ENCODE results near the gene HLA-DQA2. TPM values are rescaled to one million over a fixed set of nuclear protein-coding genes. Genes with fewer than 3 reads are reported as not detected.
"Not testable (repeated sequence)": the region's sequence is repeated elsewhere in the genome, so short reads cannot be mapped to it uniquely, and the experiment has no call there.

Gene HLA-DQA2
- total RNA-seq, 1 experiment from 2014 or later = not detected

DNA sequence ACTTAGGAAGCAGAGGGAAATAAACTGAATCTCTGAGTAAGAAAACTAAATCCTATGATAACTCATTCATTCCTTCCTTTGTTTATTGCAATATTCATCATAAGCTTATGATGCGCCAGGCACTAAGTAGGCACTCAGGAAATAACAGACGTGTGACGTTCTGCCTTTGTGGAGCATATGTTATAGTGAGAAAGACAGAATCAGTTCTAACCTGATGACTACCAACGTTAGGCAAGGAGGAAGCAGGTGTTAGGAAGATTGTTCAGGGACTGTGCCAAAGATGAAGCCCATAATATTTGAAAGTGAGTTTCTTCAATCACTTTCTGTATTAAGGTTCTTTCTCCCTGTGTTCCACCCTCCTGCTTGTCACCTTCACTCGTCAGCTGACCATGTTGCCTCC, 3.6 kb downstream of the HLA-DQA2 start:
- CTCF ChIA-PET = no interaction called here
- H3K27ac Mint-ChIP-seq (ENCODE audit: unreplicated experiment) = no peak overlapping the region
- no peak overlapping the region for H3K4me3 Mint-ChIP-seq (ENCODE audit: unreplicated experiment)
- H3K27me3 Mint-ChIP-seq (ENCODE audit: insufficient read depth, unreplicated experiment) = peaks cover 18% of the 10 kb centered on the region
- BruUV-seq (replicated peaks) = no TSS peak
- POLR2A ChIA-PET = no interaction called here
- Histone ChIP-seq H3K27me3 (replicated peaks; ENCODE audit: control insufficient read depth, insufficient read depth, low read length) (no peaks in the 10 kb centered on the region; the same call in 1 of the 2 replicates), H3K9me3 (no peaks in the 10 kb centered on the region), H3K4me1 (no peaks in the 10 kb centered on the region), H3K4me3 (ENCODE audit: low read depth, low read length) (no peak overlapping the region), H3K36me3 (ENCODE audit: control insufficient read depth, insufficient read depth, low read length) (no peaks in the 10 kb centered on the region)
- DNase-seq = no peak
- TF ChIP-seq, protein P1, sequence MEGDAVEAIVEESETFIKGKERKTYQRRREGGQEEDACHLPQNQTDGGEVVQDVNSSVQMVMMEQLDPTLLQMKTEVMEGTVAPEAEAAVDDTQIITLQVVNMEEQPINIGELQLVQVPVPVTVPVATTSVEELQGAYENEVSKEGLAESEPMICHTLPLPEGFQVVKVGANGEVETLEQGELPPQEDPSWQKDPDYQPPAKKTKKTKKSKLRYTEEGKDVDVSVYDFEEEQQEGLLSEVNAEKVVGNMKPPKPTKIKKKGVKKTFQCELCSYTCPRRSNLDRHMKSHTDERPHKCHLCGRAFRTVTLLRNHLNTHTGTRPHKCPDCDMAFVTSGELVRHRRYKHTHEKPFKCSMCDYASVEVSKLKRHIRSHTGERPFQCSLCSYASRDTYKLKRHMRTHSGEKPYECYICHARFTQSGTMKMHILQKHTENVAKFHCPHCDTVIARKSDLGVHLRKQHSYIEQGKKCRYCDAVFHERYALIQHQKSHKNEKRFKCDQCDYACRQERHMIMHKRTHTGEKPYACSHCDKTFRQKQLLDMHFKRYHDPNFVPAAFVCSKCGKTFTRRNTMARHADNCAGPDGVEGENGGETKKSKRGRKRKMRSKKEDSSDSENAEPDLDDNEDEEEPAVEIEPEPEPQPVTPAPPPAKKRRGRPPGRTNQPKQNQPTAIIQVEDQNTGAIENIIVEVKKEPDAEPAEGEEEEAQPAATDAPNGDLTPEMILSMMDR (IDR thresholded peaks at IDR 0.05; ENCODE audit: insufficient read depth in 1 of 2, low read depth in 1 of 2, low read length in 1 of 2, severe bottlenecking in 1 of 2, unreplicated experiment in 1 of 2) = no peak
- no peaks in the 10 kb centered on the region for H3K36me3 Mint-ChIP-seq (ENCODE audit: insufficient read depth, unreplicated experiment)
- H3K4me1 Mint-ChIP-seq (ENCODE audit: low read depth, unreplicated experiment) = no peaks in the 10 kb centered on the region
- H3K9me3 Mint-ChIP-seq (ENCODE audit: unreplicated experiment) = no peaks in the 10 kb centered on the region
- intact Hi-C loops (cut with micrococcal nuclease; ENCODE audit: unreplicated experiment) = no loop called here

- H3K4me1 Mint-ChIP-seq (ENCODE audit: low read depth, unreplicated experiment); POLR2A ChIA-PET; H3K27ac Mint-ChIP-seq (ENCODE audit: unreplicated experiment); H3K4me1 ChIP-seq; H3K36me3 Mint-ChIP-seq (ENCODE audit: insufficient read depth, unreplicated experiment); H3K27me3 ChIP-seq (replicated peaks; ENCODE audit: control insufficient read depth, insufficient read depth, low read length); H3K4me3 ChIP-seq (ENCODE audit: low read depth, low read length); H3K36me3 ChIP-seq (ENCODE audit: control insufficient read depth, insufficient read depth, low read length); BruUV-seq (replicated peaks); intact Hi-C loops (cut with micrococcal nuclease; ENCODE audit: unreplicated experiment); H3K4me3 Mint-ChIP-seq (ENCODE audit: unreplicated experiment); H3K9me3 Mint-ChIP-seq (ENCODE audit: unreplicated experiment); CTCF ChIA-PET; DNase-seq; H3K9me3 ChIP-seq: not testable (repeated sequence)
- H3K27me3 Mint-ChIP-seq (ENCODE audit: insufficient read depth, unreplicated experiment) = peaks cover 18% of the 10 kb centered on the region
These were observed 4.5 kb downstream of the HLA-DQA2 start for GRCh38 chr6:32745649-32746048.

DNA sequence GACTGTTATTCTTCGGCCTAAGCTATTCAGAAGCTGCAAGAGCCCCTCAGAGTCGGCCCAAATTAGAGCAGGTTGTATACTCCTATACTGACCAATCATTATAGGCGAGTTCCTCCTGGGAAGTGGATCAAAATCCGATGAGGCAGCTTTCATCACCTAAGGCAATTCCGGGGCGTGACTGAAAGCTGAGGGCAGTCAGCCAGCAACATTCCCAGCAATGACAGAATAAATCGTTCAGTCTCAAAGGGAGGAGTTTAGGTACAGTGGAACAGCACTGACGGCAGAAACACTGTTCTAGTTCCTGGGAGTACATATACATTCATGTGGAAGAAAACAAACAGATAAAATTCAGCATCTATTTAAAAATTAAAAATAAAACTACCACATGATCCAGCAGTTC, 11.4 kb downstream of the HLA-DQA2 start:
- Mint-ChIP-seq H3K9me3 (ENCODE audit: unreplicated experiment) (no peaks in the 10 kb centered on the region), H3K27me3 (ENCODE audit: insufficient read depth, unreplicated experiment) (peaks cover 25% of the 10 kb centered on the region), H3K4me3 (ENCODE audit: unreplicated experiment) (no peak overlapping the region), H3K27ac (ENCODE audit: unreplicated experiment) (no peak overlapping the region), H3K36me3 (ENCODE audit: insufficient read depth, unreplicated experiment) (no peaks in the 10 kb centered on the region), H3K4me1 (ENCODE audit: low read depth, unreplicated experiment) (no peaks in the 10 kb centered on the region)
- H3K36me3 ChIP-seq (ENCODE audit: control insufficient read depth, insufficient read depth, low read length) = no peaks in the 10 kb centered on the region
- intact Hi-C loops (cut with micrococcal nuclease; ENCODE audit: unreplicated experiment) = loop anchor here (5.0 kb wide), 1 partner anchor 100 kb away; no protein-coding TSS in a partner anchor
- H3K4me3 ChIP-seq (ENCODE audit: low read depth, low read length) = no peak overlapping the region
- TF ChIP-seq, protein P1 (IDR thresholded peaks at IDR 0.05; ENCODE audit: insufficient read depth in 1 of 2, low read depth in 1 of 2, low read length in 1 of 2, severe bottlenecking in 1 of 2, unreplicated experiment in 1 of 2) = no peak
- no peaks in the 10 kb centered on the region for H3K9me3 ChIP-seq
- no peaks in the 10 kb centered on the region; the same call in none of the 2 replicates for H3K27me3 ChIP-seq (replicated peaks; ENCODE audit: control insufficient read depth, insufficient read depth, low read length)
- ChIA-PET CTCF (no interaction called here), POLR2A (no interaction called here)
- no peaks in the 10 kb centered on the region for H3K4me1 ChIP-seq
- BruUV-seq (replicated peaks) = no TSS peak
- DNase-seq = no peak

DNA sequence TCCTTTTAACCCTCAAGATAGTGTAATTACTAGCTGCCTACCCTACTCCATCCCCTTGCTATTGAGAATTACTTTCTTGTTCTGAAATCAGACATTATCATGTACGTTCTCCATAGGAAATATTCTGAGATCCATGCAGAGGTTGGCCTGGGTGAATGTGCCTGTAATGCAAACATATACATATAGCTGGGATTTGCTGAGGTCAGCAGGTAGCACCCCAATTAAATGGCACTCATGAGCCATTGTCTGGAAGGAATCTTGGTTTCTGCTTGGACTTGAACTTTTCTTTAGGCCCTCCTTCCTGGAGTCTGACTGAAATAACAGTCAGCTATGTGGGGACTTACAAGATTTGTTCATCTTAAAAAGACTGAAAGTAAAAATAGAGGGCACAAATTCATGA, 18.5 kb downstream of the HLA-DQA2 start:
- intact Hi-C loops (cut with micrococcal nuclease; ENCODE audit: unreplicated experiment) = no loop called here
- TF ChIP-seq, protein P1 (IDR thresholded peaks at IDR 0.05; ENCODE audit: insufficient read depth in 1 of 2, low read depth in 1 of 2, low read length in 1 of 2, severe bottlenecking in 1 of 2, unreplicated experiment in 1 of 2) = no peak
- no peaks in the 10 kb centered on the region; the same call in none of the 2 replicates for H3K27me3 ChIP-seq (replicated peaks; ENCODE audit: control insufficient read depth, insufficient read depth, low read length)

More for the DNA sequence above, 18.5 kb downstream of the HLA-DQA2 start:
- no peaks in the 10 kb centered on the region for H3K4me1 ChIP-seq
- no peak for DNase-seq
- ChIA-PET CTCF (no interaction called here), POLR2A (no interaction called here)
- no peak overlapping the region for H3K4me3 ChIP-seq (ENCODE audit: low read depth, low read length)
- no TSS peak for BruUV-seq (replicated peaks)
- Mint-ChIP-seq H3K4me3 (ENCODE audit: unreplicated experiment) (no peak overlapping the region), H3K27me3 (ENCODE audit: insufficient read depth, unreplicated experiment) (peaks cover 8% of the 10 kb centered on the region), H3K9me3 (ENCODE audit: unreplicated experiment) (no peaks in the 10 kb centered on the region), H3K4me1 (ENCODE audit: low read depth, unreplicated experiment) (no peaks in the 10 kb centered on the region), H3K27ac (ENCODE audit: unreplicated experiment) (no peak overlapping the region), H3K36me3 (ENCODE audit: insufficient read depth, unreplicated experiment) (no peaks in the 10 kb centered on the region)
- no peaks in the 10 kb centered on the region for H3K9me3 ChIP-seq
- H3K36me3 ChIP-seq (ENCODE audit: control insufficient read depth, insufficient read depth, low read length) = no peaks in the 10 kb centered on the region
